ENCODE results near the gene TTLL5.
A peak's percentile ranks its signal among the peaks of the same experiment; 100 is the strongest.

TTLL5 gene

GRCh38 chr14:75794615-75795038 is 133.6 kb downstream of the TTLL5 start:
- TF ChIP-seq CTCF (IDR thresholded peaks at IDR 0.05; ENCODE audit: insufficient read depth, low read depth, low read length, missing control alignments): no peak

GRCh38 chr14:75800792-75801191 is 139.7 kb downstream of the TTLL5 start:
- H3K4me3 ChIP-seq (ENCODE audit: low read length): no peak overlapping the region
- TF ChIP-seq CTCF (IDR thresholded peaks at IDR 0.05; ENCODE audit: insufficient read depth, low read depth, low read length, missing control alignments): no peak
- peak; percentile 4 for DNase-seq (ENCODE audit: low read depth)

More at GRCh38 chr14:75794615-75795038, 133.6 kb downstream of the TTLL5 start:
- no peak overlapping the region for H3K4me3 ChIP-seq (ENCODE audit: low read length)
- peak; percentile 27 for DNase-seq (ENCODE audit: low read depth)

- no peak overlapping the region for H3K4me3 ChIP-seq (ENCODE audit: low read length)
- no peak for DNase-seq (ENCODE audit: low read depth)
- no peak for TF ChIP-seq CTCF (IDR thresholded peaks at IDR 0.05; ENCODE audit: insufficient read depth, low read depth, low read length, missing control alignments)
Measured at GRCh38 chr14:75802486-75802885, 141.4 kb downstream of the TTLL5 start.

- TF ChIP-seq CTCF (IDR thresholded peaks at IDR 0.05; ENCODE audit: insufficient read depth, low read depth, low read length, missing control alignments): no peak
- DNase-seq (ENCODE audit: low read depth): no peak
- no peak overlapping the region for H3K4me3 ChIP-seq (ENCODE audit: low read length)
Measured at GRCh38 chr14:75803765-75804164, 142.7 kb downstream of the TTLL5 start.

- DNase-seq (ENCODE audit: low read depth): no peak
- H3K4me3 ChIP-seq (ENCODE audit: low read length): no peak overlapping the region
- TF ChIP-seq CTCF (IDR thresholded peaks at IDR 0.05; ENCODE audit: insufficient read depth, low read depth, low read length, missing control alignments): no peak
Measured at GRCh38 chr14:75804570-75805275, 143.7 kb downstream of the TTLL5 start.

- TF ChIP-seq CTCF (IDR thresholded peaks at IDR 0.05; ENCODE audit: insufficient read depth, low read depth, low read length, missing control alignments): no peak
- no peak overlapping the region for H3K4me3 ChIP-seq (ENCODE audit: low read length)
- no peak for DNase-seq (ENCODE audit: low read depth)
Measured at GRCh38 chr14:75805646-75806045, 144.6 kb downstream of the TTLL5 start.

- H3K4me3 ChIP-seq (ENCODE audit: low read length): no peak overlapping the region
- peak; percentile 65 for DNase-seq (ENCODE audit: low read depth)
- no peak for TF ChIP-seq CTCF (IDR thresholded peaks at IDR 0.05; ENCODE audit: insufficient read depth, low read depth, low read length, missing control alignments)
Measured at GRCh38 chr14:75806352-75806832, 145.3 kb downstream of the TTLL5 start.
